Endothelial cell of hepatic sinusoid (primary cell): Measurements from ENCODE around the gene CCDC77.
"Not testable (repeated sequence)": the region's sequence is repeated elsewhere in the genome, so short reads cannot be mapped to it uniquely, and the experiment has no call there.

Experiments used
- in situ Hi-C: cut with HindIII; loops from 2 replicates; pipeline ENCODE4 v1.10.0; 2017; ENCODE audit warnings: low sequenced_read_pairs

Gene CCDC77

DNA sequence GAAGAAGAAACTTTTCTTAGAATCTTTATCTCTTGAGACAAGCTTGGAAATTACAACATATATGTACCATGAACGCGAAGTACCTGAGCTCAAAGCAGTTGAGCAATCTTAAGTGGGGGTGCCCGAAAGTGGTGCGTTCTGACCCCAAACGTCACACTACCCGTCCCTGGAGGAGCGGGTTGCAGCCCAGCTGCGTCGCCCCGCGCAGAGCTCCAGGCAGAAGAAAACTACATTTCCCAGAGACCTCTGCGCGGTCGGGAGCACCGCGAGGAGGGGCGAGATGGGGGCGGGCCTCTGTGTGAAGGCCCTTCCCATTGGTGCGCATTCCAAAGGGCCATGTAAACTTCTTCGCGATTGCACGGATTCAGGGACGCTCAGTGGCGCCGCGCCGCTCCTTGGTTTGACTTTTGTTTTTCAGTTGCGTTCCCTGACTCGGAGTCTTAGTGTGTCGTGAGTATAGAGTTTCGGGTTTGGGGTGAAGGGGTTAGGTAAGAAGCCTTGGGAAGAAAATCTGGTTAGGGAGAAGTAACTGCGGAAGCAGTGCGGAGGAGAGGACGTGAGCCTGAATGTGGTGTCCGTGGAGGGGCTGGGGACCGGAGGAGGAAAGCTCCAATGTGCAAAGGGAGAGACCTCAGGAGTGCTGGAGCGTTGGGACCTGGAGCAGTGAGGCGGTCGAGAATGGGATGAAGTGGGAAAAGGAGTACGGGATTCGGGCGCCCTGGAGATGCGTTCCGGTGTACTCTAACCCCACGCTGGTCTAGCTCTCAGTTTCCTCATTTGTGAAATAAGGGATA is at the start of gene CCDC77:
Gene CCDC77 (plus strand): TSS at position 410 of the 794 bp plus-strand sequence. CDS start 7,740 bp downstream, outside the sequence.
- in situ Hi-C loops, result no loop called here

DNA sequence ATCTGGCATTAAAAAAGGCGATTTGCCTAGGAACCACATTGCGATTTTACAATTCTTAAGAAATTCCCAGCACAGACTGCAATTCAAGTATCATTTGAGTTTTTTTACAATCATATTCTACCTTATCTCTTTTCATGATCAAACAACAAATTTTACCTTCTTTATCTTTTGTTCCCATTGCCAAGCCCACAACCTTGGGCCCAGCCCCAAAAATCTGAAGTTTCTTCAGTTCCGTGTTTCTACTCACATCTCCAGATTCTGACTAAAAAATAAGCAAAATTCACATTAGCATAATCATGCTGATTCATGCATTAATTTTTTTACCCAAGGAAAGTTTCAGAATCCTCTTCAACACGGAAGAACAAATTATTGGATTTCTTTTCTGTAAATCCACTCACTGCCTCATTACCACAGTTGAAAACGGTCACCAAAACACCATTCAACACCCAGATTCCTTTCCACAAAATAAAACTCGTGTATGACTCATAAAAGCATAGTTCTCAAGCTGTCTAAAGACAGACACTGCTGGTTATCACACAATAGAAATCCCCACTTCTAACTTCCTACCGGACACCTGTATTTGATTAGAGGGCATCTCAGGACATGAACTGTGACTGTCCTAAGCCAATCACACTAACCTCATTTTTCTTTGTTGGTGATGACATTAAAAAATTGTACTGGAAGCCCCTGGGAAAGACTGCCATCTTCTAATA is 45.0 kb upstream of the CCDC77 start:
- in situ Hi-C loops, result no loop called here

DNA sequence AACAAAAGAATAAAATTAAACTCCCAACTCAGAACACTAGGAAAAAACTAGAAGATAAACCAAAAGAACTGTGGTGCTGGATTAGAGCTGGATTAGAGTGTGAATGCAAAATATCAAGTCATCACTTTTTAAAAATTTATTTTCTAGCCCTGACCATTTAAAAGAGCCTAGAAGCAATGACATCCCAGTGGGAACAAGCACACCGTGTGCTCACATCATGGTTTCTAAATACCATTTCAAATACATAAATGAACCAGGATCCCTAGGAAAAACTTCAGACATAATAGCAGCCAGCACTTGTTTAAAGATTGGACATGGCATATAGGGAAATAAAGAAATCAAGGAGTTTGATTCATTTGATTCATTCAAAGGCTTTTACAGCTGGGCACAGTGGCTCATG is 42.4 kb upstream of the CCDC77 start:
- in situ Hi-C loops, result no loop called here

DNA sequence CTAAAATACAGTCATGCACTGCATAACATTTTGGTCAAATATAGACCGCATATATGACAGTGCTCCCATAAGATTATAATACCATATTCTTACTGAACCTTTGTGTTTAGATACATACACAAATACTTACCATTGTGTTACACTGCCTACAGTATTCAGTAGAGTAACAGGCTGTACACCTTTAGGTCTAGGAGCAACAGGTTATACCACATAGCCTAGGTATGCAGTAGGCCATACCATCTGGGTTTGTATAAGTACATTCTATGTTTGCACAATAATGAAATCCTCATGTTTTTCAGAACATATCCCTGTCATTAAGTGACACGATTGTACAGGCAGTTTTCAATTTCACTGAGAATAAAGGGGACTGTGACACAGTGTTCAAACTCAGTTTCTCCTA is 34.6 kb upstream of the CCDC77 start:
- in situ Hi-C loops, result no loop called here

DNA sequence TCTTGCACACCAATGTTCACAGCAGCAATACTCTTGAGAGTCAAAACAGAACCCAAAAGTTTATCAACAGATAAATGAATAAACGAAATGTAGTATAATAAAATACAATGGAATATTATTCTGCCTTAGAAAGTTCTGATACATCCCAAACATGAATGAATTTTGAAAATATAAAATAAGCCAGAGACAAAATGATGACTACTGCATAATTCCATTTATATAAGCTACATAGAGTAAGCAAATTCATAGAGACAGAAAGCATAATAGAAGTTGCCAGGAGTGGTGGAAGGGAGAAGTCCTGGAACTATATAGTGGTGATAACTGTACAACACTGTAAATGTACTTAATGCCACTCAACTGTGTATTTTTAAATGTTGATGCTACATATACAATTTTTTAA is 33.5 kb upstream of the CCDC77 start:
- in situ Hi-C loops, result no loop called here

DNA sequence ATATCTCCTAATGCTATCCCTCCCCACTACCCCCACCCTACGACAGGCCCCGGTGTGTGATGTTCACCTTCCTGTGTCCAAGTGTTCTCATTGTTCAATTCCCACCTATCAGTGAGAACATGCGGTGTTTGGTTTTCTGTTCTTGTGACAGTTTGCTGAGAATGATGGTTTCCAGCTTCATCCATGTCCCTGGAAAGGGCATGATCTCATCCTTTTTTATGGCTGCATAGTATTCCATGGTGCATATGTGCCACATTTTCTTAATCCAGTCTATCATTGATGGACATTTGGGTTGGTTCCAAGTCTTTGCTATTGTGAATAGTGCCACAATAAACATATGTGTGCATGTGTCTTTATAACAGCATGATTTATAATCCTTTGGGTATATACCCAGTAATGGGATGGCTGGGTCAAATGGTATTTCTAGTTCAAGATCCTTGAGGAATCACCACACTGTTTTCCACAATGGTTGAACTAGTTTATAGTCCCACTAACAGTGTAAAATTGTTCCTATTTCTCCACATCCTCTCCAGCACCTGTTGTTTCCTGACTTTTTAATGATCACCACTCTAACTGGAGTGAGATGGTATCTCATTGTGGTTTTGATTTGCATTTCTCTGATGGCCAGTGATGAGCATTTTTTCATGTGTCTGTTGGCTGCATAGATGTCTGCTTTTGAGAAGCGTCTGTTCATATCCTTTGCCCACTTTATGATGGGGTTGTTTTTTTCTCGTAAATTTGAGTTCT is 30.5 kb upstream of the CCDC77 start:
- in situ Hi-C loops, result not testable (repeated sequence)

DNA sequence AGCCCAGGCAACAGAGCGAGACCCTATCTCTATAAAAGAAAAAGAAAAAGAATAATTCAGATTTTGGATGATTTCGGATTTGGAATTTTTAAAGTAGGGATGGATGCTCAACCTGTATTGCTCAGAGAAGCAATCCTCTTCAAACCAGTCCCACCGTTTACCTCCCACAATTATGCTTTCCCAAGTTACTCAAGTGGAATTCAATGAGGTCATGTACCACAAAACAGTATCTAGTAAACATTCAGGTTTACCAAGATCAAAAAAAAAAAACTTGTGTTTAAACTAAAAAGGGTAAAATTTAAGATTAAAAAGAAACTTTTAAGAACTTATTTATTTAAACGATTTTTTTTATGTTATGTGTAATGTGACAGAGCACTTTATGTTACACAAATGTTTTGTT is 14.8 kb upstream of the CCDC77 start:
- in situ Hi-C loops, result no loop called here

DNA sequence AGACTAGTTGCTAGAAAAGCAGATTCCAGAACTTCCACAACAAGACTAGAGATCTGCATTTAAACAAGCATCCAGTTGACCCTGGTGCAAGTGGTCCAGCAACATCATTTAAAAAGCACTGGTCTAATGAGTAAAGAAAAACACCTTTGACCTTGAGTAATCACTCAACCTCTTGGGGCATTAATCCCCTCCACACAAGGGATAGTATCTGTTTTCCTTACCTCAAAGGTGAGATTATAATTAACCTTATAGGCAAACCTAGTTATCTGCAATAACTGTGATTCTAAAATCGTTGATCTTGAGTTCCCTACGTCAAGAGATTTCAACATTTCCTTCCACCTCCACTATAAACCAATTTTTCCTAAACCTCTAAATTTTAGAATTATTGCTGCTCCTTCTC is 13.4 kb upstream of the CCDC77 start:
- in situ Hi-C loops, result no loop called here

DNA sequence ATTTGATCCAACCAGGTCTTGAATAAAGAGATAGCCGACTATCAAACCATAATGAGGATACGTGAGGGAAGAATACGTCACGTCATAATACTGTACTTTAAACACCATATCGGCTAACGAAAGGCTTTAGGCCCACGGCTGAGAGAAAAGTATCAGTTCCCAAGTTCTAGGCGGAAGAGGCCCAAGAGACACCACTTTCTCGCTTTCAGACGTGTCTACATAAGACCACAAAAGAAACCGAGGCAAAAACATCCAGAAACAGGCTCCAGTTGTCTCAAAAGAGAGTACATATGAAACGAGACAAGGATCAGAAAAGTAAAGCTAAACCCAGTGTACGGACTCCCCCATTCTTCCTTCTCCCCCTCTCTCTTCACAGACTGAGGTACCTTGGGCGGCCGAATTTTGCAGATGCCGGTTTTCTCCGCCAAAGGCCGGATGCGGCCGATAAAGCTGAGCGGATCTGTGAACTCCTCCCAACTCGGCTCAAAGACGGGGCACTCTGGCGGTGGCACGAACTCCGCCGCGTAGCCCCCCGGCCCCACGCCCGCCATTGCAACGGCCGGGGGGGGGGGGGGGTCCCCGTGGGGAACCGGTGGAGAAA is 12.8 kb upstream of the CCDC77 start:
- in situ Hi-C loops, result no loop called here

DNA sequence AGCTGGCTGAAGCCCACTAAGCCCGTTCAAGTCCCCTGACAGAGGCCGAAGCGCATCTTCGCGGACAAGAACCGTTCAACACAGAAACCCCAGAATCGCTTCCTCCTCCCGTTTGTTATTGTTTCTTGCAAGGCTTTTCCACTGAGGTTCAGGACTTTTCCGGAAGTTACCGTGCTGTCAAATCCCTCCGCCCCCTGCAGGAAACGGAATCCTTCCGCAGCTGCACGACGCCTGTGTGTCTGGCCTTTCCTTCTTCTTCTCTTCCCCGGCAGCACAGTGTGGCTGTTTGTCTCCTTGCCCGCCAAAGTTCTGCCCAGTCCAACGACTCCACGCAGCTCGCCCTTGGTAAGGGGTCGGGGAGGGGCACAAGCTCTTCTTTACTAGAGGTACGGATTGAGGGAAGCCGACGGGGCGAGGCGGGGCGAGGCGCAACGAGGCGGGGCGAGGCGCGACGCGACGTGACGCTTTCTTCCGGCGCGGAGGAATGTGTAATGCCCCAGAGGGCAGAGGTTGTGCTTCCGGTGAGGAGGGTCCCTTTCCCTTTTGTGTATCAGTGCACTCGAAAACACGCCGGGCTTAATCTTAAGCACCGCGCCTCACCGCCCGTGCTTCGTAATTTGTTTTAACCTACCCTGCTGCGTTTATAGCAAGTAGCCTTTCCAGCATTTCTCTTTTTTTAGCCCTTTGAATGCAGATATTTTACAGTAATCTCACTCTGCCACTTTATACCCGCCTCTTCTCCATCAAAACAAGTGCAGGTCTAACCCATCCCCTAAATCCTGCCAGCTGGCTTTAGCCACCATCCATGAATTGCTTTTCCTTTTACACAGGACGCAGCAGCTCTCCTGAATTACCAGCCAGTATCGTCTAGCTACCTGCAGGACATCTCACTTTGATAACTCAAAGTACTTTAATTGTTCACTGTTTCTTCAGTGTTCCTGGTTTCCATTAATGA is 12.0 kb upstream of the CCDC77 start, which contains the start of gene KDM5A:
Gene KDM5A (minus strand): TSS at position 179 of the 955 bp plus-strand sequence. CDS start 229 bp downstream, outside the sequence.
- in situ Hi-C loops, result no loop called here

DNA sequence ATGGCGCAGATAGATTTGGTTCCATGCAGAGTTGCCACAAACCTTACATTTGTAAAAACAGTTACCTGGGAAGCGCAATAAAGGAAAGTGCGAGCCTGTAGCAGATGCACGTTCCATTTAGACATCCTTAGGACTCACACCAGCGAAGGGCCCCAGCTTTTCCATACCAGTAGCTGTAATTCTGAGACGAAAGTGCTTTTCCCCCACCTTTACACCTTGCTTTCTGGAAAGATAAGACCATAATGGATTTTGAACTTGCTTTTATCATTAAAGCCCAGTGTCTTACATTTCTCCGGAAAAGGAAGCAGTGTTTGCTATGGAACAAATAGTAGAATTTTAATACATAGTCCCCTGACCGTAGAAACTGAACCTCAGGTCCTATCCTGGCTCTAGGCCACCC is 616 bp upstream of the CCDC77 start:
- in situ Hi-C loops, result no loop called here

DNA sequence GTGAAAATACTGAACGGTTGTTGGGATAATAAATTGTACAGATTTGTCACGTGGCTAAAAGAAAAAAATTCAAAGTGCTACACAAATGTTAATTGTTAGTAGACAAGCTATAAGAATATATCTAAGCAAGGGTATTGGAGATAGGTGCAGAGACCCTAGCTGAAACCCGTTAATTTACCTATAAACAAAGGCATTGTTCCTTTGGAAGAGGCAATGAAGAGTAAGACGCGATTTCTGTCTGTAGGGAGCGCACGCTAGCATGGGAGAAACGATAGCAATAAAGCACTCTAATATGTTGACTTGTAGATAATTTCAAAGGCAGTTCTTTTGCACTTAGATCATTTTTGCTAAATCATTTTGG is 565 bp downstream of the CCDC77 start:
- in situ Hi-C loops, result no loop called here

DNA sequence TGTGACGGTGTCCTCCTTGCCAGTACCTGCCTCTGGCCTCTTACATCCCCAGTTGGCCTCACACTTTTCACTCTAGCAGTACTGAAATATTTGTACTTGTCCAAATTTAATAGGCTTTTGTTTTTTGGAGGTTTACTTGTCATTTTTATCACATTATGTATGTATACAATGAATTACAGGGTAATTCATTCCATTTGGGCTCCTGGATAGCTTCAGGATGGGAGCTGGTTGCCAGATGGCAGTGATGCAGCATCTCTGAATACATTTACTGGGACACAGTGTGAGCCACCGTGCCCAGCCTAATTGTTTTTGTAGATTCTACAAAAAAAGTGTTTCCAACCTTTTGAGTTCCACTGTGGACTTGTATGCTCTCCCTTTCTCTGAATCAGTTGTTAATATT is 13.4 kb downstream of the CCDC77 start:
- in situ Hi-C loops, result no loop called here

DNA sequence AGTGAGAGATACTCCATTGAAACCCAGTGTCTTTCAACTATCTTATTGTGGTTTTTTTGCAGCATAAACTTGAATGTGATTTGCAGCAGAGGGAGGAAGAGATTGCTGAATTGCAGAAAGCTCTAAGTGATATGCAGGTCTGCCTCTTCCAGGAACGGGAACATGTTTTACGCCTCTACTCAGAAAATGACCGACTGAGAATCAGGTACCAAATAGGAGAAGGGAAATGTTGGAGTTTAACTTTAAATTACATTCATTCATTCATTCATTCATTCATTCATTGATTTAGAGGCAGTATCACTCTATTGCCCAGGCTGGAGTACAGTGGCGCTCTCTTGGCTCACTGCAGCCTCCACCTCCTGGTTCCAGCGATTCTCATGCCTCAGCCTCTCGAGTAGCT is 17.0 kb downstream of the CCDC77 start:
- in situ Hi-C loops, result no loop called here

DNA sequence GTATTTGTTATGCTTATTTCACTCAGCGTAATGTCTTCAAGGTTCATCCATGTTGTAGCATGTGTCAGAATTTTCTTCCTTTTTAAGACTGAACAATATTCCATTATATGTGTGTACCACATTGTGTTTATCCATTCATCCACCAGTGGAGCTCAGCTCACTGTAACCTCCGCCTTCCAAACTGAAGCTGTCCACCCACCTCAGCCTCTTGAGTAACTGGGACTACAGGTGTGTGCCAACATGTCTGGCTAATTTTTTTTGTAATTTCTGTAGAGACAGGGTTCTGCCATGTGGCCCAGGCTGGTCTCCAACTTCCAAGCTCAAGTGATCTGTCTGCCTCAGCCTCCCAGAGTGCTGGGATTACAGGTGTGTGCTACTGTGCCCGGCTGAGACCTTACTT is 21.1 kb downstream of the CCDC77 start:
- in situ Hi-C loops, result no loop called here

DNA sequence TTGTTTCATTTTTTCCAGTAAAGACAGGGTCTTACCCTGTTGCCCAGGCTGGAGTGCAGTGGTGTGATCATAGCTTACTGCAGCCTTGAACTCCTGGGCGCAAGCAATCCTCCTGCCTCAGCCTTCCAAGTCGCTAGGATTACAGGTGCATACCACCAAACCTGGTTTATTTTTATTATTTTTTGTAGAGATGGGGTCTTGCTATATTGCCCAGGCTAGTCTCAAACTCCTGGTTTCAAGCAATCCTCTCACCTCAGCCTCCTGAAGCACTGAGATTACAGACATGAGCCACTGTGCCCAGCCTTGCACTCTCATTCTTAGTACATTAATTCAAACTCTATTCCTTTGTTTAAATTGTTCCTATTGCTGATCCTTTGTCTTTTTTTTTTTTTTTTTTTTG is 34.3 kb downstream of the CCDC77 start:
- in situ Hi-C loops, result not testable (repeated sequence)

DNA sequence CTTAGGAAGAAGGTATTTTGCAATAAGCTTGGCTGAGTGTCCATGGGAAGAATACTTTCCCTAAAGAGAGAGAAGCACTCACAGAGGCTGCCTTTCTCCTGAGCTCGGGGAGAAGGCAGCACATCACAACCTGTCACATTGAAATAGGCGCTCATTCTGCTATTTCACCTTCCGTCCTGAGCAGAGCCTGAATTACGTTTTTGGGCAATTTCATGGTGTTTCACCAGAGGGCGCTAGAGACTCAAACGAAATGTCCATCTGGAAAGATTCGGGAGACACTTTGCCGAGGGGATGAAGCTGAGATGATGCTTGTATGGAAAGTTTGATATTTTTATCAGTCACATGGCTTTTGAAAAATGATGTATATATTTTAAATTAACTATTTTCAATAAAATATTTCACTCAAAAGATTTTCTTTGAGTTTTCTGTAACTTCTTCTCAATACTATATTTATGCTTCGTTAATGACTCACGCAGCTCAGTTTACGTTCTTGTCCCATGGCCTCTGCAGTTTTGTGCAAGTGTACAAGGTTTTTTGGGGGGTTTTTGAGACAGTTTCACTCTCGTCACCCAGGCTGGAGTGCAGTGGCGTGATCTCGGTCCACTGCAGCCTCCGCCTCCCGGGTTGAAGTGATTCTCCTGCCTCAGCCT is 40.9 kb downstream of the CCDC77 start:
- in situ Hi-C loops, result no loop called here

DNA sequence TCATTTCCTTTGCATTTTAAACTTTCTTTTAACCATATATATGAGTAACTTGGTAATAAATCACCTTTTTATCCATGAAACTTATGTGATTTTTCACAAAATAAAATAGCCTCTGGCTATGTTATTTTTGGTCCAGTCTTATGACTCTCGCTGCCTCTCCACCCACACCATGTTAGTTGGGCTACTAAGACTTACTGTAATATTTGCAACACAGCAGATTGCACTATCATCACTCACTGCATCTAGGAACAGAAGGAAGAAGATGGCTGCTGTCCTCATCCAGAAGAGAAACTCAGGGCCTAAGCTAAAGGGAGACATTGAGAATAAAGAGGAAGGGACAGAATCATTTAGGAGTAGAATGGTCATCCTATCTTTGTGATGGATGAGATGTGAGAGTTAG is 45.7 kb downstream of the CCDC77 start:
- in situ Hi-C loops, result no loop called here

DNA sequence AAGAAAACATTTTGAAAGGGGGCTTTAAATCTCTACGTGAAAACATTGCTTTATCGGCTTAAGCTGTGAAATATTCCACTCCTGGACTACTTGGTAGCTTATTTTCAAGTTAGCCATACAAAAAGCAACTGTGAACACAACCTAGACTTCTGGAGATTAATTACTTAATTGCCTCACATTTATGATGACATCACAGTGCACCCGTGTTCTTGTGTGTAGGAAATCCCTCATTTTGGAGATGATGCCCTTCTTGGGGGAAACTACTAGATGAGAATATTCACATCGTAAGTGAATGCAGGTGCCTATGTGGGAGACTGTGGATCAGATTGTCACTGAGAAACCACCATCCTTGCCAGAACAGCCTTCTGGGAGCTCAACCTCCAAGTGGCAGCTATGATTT is 47.8 kb downstream of the CCDC77 start:
- in situ Hi-C loops, result no loop called here

DNA sequence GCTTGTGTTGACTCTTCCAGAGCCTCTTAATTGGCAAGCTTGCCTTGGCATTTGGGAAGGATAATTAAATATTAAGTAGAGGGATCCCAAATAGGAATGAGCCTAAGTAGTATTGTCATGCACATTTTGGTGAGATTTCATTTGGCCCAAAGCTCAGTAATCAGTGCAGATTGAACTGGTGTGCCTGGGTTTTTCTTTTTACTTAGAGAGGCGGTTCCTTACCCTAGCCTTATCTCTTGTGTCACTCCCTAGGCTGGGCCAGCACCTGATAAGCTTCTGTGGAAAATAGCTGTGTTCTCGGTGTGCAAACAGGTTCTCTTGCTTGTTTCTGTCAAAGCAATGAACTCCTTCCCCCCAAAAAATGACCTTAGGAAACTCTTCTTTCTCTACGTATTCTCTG is 49.0 kb downstream of the CCDC77 start:
- in situ Hi-C loops, result loop anchor here (10.0 kb wide), 2 partner anchors 84 to 284 kb away; no protein-coding TSS in a partner anchor
